HG03280 (cell line): Measurements from ENCODE around the gene RPTOR.

Experiments
- ATAC-seq: cut with Tn5 transposase; IDR thresholded peaks from one replicate; pipeline ENCODE4 v1.9.1; 2021; ENCODE audit warnings: mild to moderate bottlenecking, moderate library complexity; ENCODE audit not compliant: unreplicated experiment

The RPTOR gene

DNA sequence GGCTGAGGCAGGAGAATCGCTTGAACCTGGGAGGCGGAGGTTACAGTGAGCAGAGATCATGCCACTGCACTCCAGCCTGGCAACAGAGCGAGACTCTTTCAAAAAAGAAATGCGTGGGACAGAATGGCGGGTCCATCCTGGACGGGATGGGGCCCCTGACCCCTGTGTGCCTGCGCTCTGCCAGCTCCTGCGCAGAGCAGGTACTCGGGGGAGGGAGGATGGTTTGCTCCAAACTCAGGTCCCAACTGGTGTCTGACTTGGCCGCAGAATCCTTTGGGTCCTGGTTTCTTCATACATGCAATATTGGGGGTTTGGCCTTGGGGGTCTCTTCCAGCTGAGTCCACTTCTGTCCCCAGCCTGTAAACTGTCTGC, 457.4 kb downstream of the RPTOR start:
- no peak for ATAC-seq

DNA sequence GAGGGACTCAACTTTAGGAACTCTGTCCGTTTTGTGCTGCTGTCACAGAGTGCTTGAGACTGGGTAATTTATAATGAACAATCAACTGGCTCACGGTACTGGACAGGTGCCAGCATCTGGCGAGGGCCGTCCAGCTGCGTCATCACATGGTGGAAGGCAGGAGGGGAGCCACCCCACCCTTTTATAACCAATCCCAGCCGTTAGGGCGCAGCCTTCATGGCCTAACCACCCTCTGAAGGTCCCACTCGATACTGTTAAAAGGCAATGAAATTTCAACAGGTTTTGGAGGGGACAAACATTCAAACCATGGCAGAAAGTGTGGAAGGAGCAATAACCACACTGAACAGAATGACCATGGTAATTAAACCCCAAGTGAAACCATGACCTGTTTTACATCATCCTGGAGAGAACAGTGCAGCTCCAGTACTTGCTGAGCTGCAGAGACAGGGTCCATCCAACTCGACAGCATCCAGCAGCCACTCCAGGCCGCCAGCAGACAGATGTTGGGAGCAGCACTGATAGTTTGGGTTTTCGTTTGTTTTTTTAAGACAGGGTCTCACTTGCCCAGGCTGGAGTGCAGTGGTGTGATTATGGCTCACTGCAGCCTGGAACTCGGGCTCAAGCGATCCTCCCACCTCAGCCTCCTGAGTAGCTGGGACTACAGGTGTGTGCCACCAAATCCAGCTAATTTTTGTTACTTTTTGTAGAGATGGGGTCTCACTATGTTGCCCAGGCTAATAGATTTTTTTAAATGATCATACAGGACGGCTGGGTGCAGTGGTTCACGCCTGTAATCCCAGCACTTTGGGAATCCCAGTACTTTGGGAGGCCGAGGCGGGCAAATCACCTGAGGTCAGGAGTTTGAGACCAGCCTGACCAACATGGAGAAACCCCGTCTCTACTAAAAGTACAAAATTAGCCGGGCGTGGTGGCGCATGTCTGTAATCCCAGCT, 458.0 kb downstream of the RPTOR start:
- no peak for ATAC-seq

DNA sequence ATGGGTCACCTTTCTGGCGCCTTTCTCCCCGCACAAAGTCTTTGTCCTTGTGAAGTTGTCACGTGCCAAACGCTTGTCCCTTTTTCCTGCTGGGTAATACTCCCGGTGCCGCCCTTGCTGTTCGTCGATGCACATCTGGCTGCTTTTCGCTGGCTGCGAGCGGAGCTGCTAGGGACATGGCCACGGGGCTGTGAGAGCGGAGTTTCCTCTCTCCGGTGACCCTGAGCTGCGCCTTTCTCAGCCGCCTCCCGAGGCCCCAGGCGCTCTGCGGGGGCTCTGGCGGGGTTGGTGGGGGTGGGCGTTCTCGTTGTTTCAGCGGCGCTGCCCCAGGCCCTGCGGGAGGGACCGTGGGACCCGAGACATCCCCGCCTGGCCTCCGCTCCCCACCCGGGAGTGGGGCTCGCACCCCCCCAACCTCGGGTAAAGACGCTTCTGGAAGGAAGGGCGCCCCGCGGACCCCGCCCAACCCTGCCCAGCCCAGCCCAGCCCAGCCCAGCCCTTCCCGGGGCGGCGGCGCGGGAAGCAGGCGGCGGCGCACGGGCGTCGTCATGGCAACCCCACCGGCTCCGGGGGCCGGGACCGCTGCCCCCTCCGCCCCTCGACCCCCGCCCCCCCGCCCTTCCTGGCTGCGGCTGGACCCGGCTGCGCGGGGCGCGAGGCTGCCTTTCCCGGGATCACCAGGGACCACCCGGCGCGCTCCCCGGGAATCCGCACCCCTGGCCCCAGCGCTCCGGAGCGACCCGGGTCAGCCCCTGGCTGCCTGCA, 459.3 kb downstream of the RPTOR start:
- ATAC-seq, result no peak

DNA sequence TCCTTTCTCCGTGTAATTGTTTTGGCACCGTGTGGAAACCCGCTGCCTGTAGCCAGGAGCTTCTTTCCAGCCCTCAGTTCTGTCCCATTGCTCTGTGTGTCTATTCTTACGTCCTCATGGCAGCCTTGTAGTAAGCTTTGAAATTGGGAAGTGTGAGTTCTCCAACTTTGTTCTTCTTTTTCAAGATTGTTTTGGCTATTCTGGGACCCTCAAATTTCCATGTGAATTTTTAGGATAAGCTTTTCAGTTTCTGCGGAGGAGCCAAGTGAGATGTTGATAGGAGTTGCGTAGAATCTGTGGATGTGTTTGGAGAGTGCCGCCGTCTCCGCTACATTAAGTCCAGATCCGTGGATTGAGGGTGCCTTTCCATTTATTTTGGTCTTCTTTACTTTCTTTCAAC, 462.3 kb downstream of the RPTOR start:
- ATAC-seq, result no peak

DNA sequence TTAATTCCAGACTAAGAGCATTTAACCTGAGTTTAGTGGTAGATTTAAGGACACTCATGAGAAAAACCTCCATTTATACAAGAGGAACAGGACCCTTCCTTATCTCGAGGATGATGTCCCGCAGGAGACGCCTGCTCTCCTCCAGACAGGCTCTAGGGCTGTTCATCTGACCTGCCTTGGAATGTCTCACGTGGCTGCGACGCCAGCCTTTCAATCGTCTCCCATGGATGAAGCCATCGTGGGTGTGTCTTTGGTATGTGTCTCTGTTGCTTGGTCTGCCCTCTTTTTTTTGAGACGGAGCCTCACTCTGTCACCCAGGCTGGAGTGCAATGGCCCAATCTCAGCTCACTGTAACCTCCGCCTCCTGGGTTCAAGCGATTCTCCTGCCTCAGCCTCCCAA, 463.5 kb downstream of the RPTOR start:
- ATAC-seq, result no peak

DNA sequence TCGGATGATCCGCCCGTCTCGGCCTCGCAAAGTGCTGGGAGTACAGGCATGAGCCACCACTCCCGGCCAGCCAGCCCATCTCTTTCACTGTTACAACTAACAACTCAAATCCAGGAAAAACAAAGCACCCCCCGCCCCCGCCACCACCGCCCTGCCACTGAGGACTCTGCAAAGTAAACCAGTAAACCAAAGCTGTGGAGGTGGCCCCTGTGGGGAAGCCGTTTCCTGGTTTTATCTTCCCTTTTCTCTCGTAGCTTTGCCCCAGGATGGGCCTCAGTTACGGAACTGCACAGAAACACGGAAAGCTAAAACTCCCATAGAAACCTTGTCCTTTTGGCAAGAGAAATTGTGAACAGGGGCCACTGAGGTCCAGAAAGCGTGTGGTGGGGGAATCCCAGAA, 464.5 kb downstream of the RPTOR start:
- ATAC-seq, result no peak

DNA sequence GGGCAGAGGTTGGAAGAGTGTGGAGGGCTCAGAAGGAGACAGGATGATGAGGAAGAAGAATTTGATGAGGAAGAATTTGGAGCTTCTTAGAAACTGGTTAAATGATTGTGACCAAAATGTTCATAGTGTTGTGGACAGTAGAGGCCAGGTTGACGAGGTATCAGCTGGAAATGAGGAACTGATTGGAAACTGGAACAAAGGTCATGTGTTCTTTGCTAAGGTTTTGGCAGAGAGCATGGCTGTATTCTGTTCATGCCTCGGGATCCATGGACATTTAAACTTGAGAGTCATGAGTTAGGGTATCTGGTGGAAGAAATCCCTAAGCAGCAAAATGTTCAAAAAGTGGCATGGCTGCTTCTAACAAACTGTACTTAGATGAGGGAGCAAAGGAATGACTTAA, 466.3 kb downstream of the RPTOR start:
- no peak for ATAC-seq

DNA sequence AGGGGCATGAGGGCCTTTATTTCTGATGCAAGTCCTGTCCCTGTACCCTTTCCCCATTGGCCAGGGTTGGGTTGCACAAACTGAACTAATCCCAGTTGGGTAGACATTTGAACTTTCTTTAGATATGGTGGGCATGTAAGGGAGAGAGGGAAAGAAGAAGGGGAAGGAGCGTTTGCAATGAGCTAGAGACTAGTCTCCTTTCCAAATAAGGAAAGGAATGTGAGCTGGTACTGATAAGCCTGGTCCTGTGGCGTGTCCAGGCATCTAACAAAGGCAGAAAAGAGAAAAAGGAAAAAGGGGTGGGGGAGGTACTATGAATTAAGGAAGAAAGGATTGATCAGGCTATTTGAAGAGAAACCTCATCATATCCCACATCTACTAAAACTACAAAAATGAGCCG, 467.3 kb downstream of the RPTOR start:
- no peak for ATAC-seq

DNA sequence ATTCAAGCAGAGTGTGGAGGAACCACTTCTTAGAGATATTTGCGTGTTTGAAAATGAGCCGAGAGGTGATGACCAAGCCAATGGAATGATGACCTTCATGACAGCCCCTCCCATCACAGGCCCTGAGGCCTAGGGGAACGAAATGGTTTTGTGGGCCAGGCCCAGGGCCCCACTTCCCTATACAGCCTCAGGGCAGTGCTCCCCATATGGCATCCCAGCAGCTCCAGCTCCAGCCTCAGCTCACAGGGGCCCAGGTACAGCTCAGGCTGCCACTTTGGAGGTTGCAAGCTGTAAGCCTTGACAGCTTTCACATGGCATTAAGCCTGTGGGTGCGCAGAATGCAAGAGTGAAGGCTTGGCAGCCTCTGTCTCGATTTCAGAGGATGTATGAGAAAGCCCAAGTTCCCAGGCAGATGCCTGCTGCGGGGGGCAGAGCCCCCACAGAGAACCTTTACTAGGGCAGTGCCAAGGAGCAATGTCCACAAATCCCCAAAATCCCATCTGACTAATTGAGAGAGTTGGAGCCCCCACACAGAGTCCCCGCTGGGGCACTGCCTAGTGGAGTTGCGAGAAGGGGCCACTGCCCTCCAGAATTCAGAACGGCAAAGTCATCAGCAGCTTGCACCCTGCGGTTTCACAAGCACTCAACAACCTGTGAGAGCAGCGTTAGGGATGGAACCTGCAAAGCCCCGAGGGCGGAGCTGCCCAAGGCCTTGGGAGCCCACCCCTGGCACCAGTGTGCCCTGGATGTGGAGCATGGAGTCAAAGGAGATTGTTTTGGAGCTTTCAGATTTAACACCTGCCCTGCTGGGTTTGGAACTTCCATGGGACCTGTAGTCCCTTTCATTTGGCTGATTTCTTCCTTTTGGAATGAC, 468.2 kb downstream of the RPTOR start:
- ATAC-seq, result no peak

DNA sequence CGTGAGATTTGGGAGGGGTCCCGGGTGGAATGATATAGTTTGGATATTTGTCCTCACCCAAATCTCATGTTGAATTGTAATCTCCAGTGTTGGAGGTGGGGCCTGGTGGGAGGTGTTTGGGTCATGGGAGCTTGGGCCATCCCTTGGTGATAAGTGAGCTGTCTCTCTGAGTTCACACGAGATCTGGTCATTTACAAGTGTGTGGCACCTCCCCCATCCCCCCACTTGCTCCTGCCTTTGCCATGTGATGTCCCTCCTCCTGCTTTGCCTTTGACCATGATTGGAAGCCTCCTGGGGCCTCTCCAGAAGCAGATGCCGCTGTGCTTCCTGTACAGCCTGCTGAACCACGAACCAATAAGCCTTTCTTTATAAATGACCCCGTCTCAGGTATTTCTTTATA, 469.0 kb downstream of the RPTOR start:
- ATAC-seq, result no peak

DNA sequence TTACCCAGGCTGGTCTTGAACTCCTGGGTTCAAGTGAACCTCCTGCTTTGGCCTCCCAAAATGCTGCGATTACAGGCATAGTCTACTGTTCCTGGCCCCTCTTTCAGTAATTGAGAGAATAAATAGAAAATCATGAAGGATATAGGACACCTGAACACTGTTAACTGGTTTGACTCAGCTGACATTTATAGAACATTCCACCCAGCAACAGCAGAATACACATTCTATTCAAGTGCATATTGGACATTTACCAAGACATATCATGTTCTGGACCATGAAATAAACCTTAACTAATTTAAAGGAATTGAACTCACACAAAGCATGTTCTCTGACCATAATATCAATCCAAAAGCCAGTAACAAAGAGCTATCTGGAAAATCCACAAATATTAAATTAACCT, 470.5 kb downstream of the RPTOR start:
- no peak for ATAC-seq
